K562 (cell line): ENCODE results near the gene MFSD12. TPM values are rescaled to one million over a fixed set of nuclear protein-coding genes. Genes with fewer than 3 reads are reported as not detected.
A peak's percentile ranks its signal among the peaks of the same experiment; 100 is the strongest.

Source experiments
- CEBPB ChIP-seq: fragments of 450-650 bp; IDR thresholded peaks from 2 replicates; pipeline ENCODE4 v1.6.1; 2016; ENCODE audit warnings: missing genetic modification characterization, missing compliant biosample characterization
- HDAC2 ChIP-seq: fragments of 450-650 bp; IDR thresholded peaks from 2 replicates; pipeline ENCODE4 v1.6.1; 2016; ENCODE audit warnings: mild to moderate bottlenecking
- L3MBTL2 ChIP-seq: fragments of 450-650 bp; IDR thresholded peaks from 2 replicates; pipeline ENCODE4 v1.6.1; 2016; ENCODE audit warnings: mild to moderate bottlenecking, moderate library complexity
- MED1 ChIP-seq: sonication (generic); formaldehyde crosslinking; IDR thresholded peaks from 2 replicates; pipeline ENCODE4 v1.8.1; 2023; ENCODE audit warnings: missing genetic modification reagents, borderline replicate concordance
- MGA ChIP-seq: fragments of 450-650 bp; IDR thresholded peaks from 2 replicates; pipeline ENCODE4 v1.6.1; 2016; ENCODE audit warnings: mild to moderate bottlenecking, moderate library complexity
- NFYB ChIP-seq: IDR thresholded peaks from 2 replicates; pipeline ENCODE4 v1.6.1; 2011; ENCODE audit warnings: mild to moderate bottlenecking, moderate library complexity; ENCODE audit not compliant: insufficient read length; ENCODE audit errors: extremely low read depth
- RBM14 ChIP-seq: fragments of 200-400 bp; formaldehyde crosslinking; IDR thresholded peaks from 2 replicates; pipeline ENCODE4 v1.6.1; 2018; ENCODE audit warnings: low read depth, mild to moderate bottlenecking, low read length, moderate library complexity, borderline replicate concordance; ENCODE audit not compliant: insufficient read depth
- SP2 ChIP-seq: IDR thresholded peaks from 2 replicates; pipeline ENCODE4 v1.6.1; 2011; ENCODE audit warnings: mild to moderate bottlenecking, low read depth, low read length, moderate library complexity; ENCODE audit not compliant: poor library complexity, severe bottlenecking; ENCODE audit errors: extremely low read depth
- UBTF ChIP-seq, 2 experiments: IDR thresholded peaks; 2 replicates each; pipeline ENCODE4 v1.6.1; 2012; ENCODE audit warnings: improper control_type of control experiment in 2 of 2, low read depth in 2 of 2, low read length in 2 of 2, borderline replicate concordance in 1 of 2
- USF2 ChIP-seq: sonication (generic); formaldehyde crosslinking; IDR thresholded peaks from 2 replicates; pipeline ENCODE4 v1.5.0; 2020; ENCODE audit warnings: missing genetic modification reagents
- ZNF239 ChIP-seq: fragments of 250-450 bp; sonication (Bioruptor Pico); IDR thresholded peaks from 2 replicates; pipeline ENCODE4 v1.4.0; 2020; ENCODE audit warnings: mild to moderate bottlenecking
- ZNF699 ChIP-seq: fragments of 250-450 bp; sonication (Bioruptor Pico); IDR thresholded peaks from 2 replicates; pipeline ENCODE4 v1.8.0; 2021; ENCODE audit warnings: mild to moderate bottlenecking, moderate library complexity; ENCODE audit not compliant: insufficient replicate concordance
- polyA plus RNA-seq, 8 experiments: library from polyadenylated mRNA; depleted of rRNA in 4 of 8; stranded (reverse) in 5 of 8; unstranded in 3 of 8; fragments of >200 nt; fragmentation: Nextera tagmentation in 2 of 8; fragmentation: Illumina TruSeq in 1 of 8; extraction: Ambion mirVana in 2 of 8; extraction: Trizol in 1 of 8; gene quantifications; 2 replicates each; pipeline versions ENCODE4 v1.2.1 to v1.2.3, GENCODE V29; 2011 to 2014; ENCODE audit warnings: inconsistent platforms in 1 of 8, missing spikeins in 1 of 8
- total RNA-seq, 7 experiments: library from RNA; depleted of rRNA in 6 of 7; stranded (reverse); fragments of >200 nt in 6 of 7; fragmentation: Illumina TruSeq in 2 of 7; extraction: Trizol in 2 of 7; gene quantifications; 2 replicates each; pipeline versions ENCODE4 v1.2.1 to v1.2.3, GENCODE V29; 2011 to 2021; ENCODE audit warnings: low replicate concordance in 1 of 7

MFSD12 gene
- total and polyA plus RNA-seq, 9 of the 15 experiments (the other 6 are each of a cell fraction or from before 2014, with no cell fraction given) = 0.69 to 112 (median 31.8) TPM

- TF ChIP-seq UBTF (IDR thresholded peaks at IDR 0.05; ENCODE audit: borderline replicate concordance in 1 of 2, low read depth in 2 of 2, low read length in 2 of 2) (0 out of 4 replicates have a peak, but pooled peaks of 1 of the 2 experiments have one; percentile 9), MGA (no peak; the same call in none of the 2 replicates), USF2 (CRISPR knock-in tag) (peak; percentile 100), ZNF699 (no peak), HDAC2 (peak; percentile 75; the same call in 1 of the 2 replicates), SP2 (no peak), RBM14 (no peak), NFYB (peak; percentile 66), L3MBTL2 (peak; percentile 84), ZNF239 (CRISPR knock-in tag) (no peak), CEBPB (peak; percentile 79), MED1 (CRISPR knock-in tag) (no peak)
Measured at GRCh38 chr19:3500429-3501101, 56.8 kb downstream of the MFSD12 start, which contains the start of gene DOHH (continued).
